ENCODE results near the gene NMT1. TPM values are rescaled to one million over a fixed set of nuclear protein-coding genes. Genes with fewer than 3 reads are reported as not detected.

NMT1 gene
- total and polyA plus RNA-seq, 2 of the 13 experiments (the other 11 are each of a cell fraction or from before 2014, with no cell fraction given), result 75.7 to 142 TPM

DNA sequence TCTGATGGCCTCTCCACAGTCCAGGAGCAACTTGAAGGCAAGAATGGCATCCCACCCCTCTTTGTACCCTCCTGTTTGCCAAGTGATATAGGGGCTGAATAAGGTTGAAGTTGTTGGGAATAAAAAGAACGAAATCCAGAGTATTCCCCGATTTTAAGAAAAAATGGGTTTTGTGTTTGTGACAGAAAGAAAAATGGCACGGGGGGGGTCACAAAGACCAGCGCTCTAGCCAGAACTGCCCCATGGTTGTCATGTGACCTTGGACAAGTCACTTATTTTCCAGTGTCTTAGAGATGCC, 85.4 kb downstream of the NMT1 start (continued):
- TF ChIP-seq, protein P1, sequence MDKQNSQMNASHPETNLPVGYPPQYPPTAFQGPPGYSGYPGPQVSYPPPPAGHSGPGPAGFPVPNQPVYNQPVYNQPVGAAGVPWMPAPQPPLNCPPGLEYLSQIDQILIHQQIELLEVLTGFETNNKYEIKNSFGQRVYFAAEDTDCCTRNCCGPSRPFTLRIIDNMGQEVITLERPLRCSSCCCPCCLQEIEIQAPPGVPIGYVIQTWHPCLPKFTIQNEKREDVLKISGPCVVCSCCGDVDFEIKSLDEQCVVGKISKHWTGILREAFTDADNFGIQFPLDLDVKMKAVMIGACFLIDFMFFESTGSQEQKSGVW (CRISPR knock-in tag; IDR thresholded peaks at IDR 0.05; ENCODE audit: borderline replicate concordance), result no peak
- TF ChIP-seq ZNF350 (CRISPR knock-in tag; IDR thresholded peaks at IDR 0.05; ENCODE audit: borderline replicate concordance, low read depth), result peak; percentile 69; the same call in 1 of the 2 replicates
- TF ChIP-seq TOPORS (CRISPR knock-in tag; IDR thresholded peaks at IDR 0.05), result peak; percentile 66
- TF ChIP-seq REXO4 (CRISPR knock-in tag; IDR thresholded peaks at IDR 0.05; ENCODE audit: borderline replicate concordance), result 0 out of 2 replicates have a peak, but pooled peaks have one; percentile 35
- no peak for TF ChIP-seq ATAD3A (CRISPR knock-in tag; IDR thresholded peaks at IDR 0.05)
- TF ChIP-seq PRMT3 (CRISPR knock-in tag; IDR thresholded peaks at IDR 0.05; ENCODE audit: borderline replicate concordance, low read depth), result no peak
- TF ChIP-seq SIX1 (CRISPR knock-in tag; IDR thresholded peaks at IDR 0.05; ENCODE audit: borderline replicate concordance), result no peak
- no peak for TF ChIP-seq SOX13 (IDR thresholded peaks at IDR 0.05)
- TF ChIP-seq SOX13 (CRISPR knock-in tag; conservative IDR thresholded peaks at IDR 0.05 in 1 of 2, IDR thresholded peaks at IDR 0.05 in 1 of 2), result no peak
- 0 out of 2 replicates have a peak, but pooled peaks have one; percentile 8 for TF ChIP-seq NFIC (IDR thresholded peaks at IDR 0.05; ENCODE audit: low read length)
- TF ChIP-seq, protein P2, sequence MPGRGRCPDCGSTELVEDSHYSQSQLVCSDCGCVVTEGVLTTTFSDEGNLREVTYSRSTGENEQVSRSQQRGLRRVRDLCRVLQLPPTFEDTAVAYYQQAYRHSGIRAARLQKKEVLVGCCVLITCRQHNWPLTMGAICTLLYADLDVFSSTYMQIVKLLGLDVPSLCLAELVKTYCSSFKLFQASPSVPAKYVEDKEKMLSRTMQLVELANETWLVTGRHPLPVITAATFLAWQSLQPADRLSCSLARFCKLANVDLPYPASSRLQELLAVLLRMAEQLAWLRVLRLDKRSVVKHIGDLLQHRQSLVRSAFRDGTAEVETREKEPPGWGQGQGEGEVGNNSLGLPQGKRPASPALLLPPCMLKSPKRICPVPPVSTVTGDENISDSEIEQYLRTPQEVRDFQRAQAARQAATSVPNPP (CRISPR knock-in tag; IDR thresholded peaks at IDR 0.05), result 0 out of 2 replicates have a peak, but pooled peaks have one; percentile 22
- TF ChIP-seq REPIN1 (CRISPR knock-in tag; IDR thresholded peaks at IDR 0.05; ENCODE audit: borderline replicate concordance, low read depth), result 0 out of 2 replicates have a peak, but pooled peaks have one; percentile 22

Data from HepG2 (cell line).